GM12878 (cell line): Measurements from ENCODE around the gene PGGT1B. TPM values are rescaled to one million over a fixed set of nuclear protein-coding genes. Genes with fewer than 3 reads are reported as not detected.

ENCODE experiments used
- ATAC-seq: fragments of 200-7000 bp; cut with Tn5 transposase; 3 replicates; pipeline ENCODE4 v1.9.1; 2020; ENCODE audit warnings: mild to moderate bottlenecking, moderate library complexity
- BruUV-seq: library from RNA; stranded (reverse); fragments of 400-500 nt; replicated peaks from 2 replicates; lab custom pipeline; 2021; lab: Mats Ljungman, UMichigan
- CTCF ChIA-PET: fragments of 300-600 bp; sonication (Branson Sonifier 250); formaldehyde crosslinking; extraction: SDS; loops from one replicate; lab custom pipeline; 2021; ENCODE audit warnings: inconsistent platforms; lab: Yijun Ruan, JAX
- POLR2A ChIA-PET: fragments of 350-600 bp; formaldehyde crosslinking; extraction: SDS; loops from one replicate; lab custom pipeline; 2021; ENCODE audit warnings: inconsistent platforms; lab: Charles Lee
- RAD21 ChIA-PET: fragments of 300-600 bp; sonication (Branson Sonifier 250); formaldehyde crosslinking; loops from one replicate; lab custom pipeline; 2023; ENCODE audit warnings: antibody characterized with exemption; ENCODE audit not compliant: unreplicated experiment; lab: Charles Lee
- SMC1A ChIA-PET: fragments of 300-600 bp; sonication (Branson Sonifier 250); formaldehyde crosslinking; loops from one replicate; lab custom pipeline; 2023; ENCODE audit not compliant: unreplicated experiment, uncharacterized antibody; lab: Charles Lee
- DNase-seq: peaks from one replicate; pipeline ENCODE4 v3.0.0-alpha.2; 2011; ENCODE audit warnings: low read depth, low spot score
- FAIRE-seq: peaks from 3 replicates; lab custom pipeline; 2011; peaks lifted over from hg19 to GRCh38; lab: Jason Lieb, UNC
- H2AFZ ChIP-seq: 2 replicates; pipeline ENCODE4 v1.6.0; 2011; ENCODE audit warnings: low read depth, low read length, control low read depth; ENCODE audit not compliant: control insufficient read depth
- H3K27ac ChIP-seq: 2 replicates; pipeline ENCODE4 v1.5.1; 2011; ENCODE audit warnings: control low read depth; ENCODE audit not compliant: control insufficient read depth, insufficient read depth
- H3K27me3 ChIP-seq, 2 experiments: replicated peaks in 1 of 2; 2 replicates each; pipeline versions ENCODE4 v1.6.0 to v1.6.1; 2011; ENCODE audit warnings: low read length in 1 of 2; ENCODE audit not compliant: control insufficient read depth in 2 of 2, insufficient read depth in 2 of 2
- H3K36me3 ChIP-seq, 2 experiments: 2 replicates each; pipeline ENCODE4 v1.5.1; 2011; ENCODE audit warnings: low read length in 1 of 2; ENCODE audit not compliant: control insufficient read depth in 2 of 2, insufficient read depth in 2 of 2
- H3K4me1 ChIP-seq: 2 replicates; pipeline ENCODE4 v1.6.1; 2011; ENCODE audit warnings: mild to moderate bottlenecking, low read length, moderate library complexity, mixed read lengths; ENCODE audit not compliant: control insufficient read depth, insufficient read depth
- H3K4me2 ChIP-seq: 2 replicates; pipeline ENCODE4 v1.6.0; 2011; ENCODE audit warnings: control low read depth; ENCODE audit not compliant: control insufficient read depth, insufficient read depth
- H3K4me3 ChIP-seq: fragments of 200-600 bp; sonication (generic); 2 replicates; pipeline ENCODE4 v1.5.1; 2016
- H3K79me2 ChIP-seq: 2 replicates; pipeline ENCODE4 v1.6.0; 2011; ENCODE audit warnings: low read length; ENCODE audit not compliant: control insufficient read depth, insufficient read depth
- H3K9ac ChIP-seq: 2 replicates; pipeline ENCODE4 v1.8.0; 2011; ENCODE audit warnings: low read length, control low read depth, mixed read lengths; ENCODE audit not compliant: control insufficient read depth, insufficient read depth
- H3K9me3 ChIP-seq: replicated peaks from 3 replicates; pipeline ENCODE4 v1.5.1; 2011; ENCODE audit warnings: mild to moderate bottlenecking, low read length; ENCODE audit not compliant: control insufficient read depth, insufficient read depth
- H4K20me1 ChIP-seq: 2 replicates; pipeline ENCODE4 v1.6.0; 2011; ENCODE audit not compliant: control insufficient read depth, insufficient read depth
- ATF7 ChIP-seq: fragments of 450-650 bp; IDR thresholded peaks from 2 replicates; pipeline ENCODE4 v1.6.1; 2016; ENCODE audit warnings: low read depth, mild to moderate bottlenecking
- CREM ChIP-seq: IDR thresholded peaks from 2 replicates; pipeline ENCODE4 v1.6.1; 2014; ENCODE audit warnings: antibody characterized with exemption, low read depth
- MYB ChIP-seq: fragments of 150-350 bp; IDR thresholded peaks from 2 replicates; pipeline ENCODE4 v1.6.1; 2014; ENCODE audit warnings: mild to moderate bottlenecking, low read depth, low read length, borderline replicate concordance
- NKRF ChIP-seq: fragments of 450-650 bp; conservative IDR thresholded peaks from 2 replicates; pipeline ENCODE4 v1.6.1; 2017; ENCODE audit warnings: mild to moderate bottlenecking, moderate library complexity
- PAX8 ChIP-seq: fragments of 450-650 bp; IDR thresholded peaks from 2 replicates; pipeline ENCODE4 v1.6.1; 2017; ENCODE audit warnings: mild to moderate bottlenecking, moderate library complexity
- RAD21 ChIP-seq: IDR thresholded peaks from 2 replicates; pipeline ENCODE4 v1.6.1; 2011; ENCODE audit warnings: mild to moderate bottlenecking, low read depth, low read length, moderate library complexity; ENCODE audit not compliant: insufficient read depth
- SP1 ChIP-seq: IDR thresholded peaks from one replicate; pipeline ENCODE4 v1.6.1; 2011; ENCODE audit warnings: low read depth, low read length
- TCF12 ChIP-seq: IDR thresholded peaks from 2 replicates; pipeline ENCODE4 v1.6.1; 2011; ENCODE audit warnings: low read depth, mild to moderate bottlenecking, low read length
- ZNF622 ChIP-seq: fragments of 450-650 bp; IDR thresholded peaks from 2 replicates; pipeline ENCODE4 v1.6.1; 2017; ENCODE audit warnings: mild to moderate bottlenecking, inconsistent platforms
- WGBS: methylation state at CpG from one replicate; pipeline ENCODE4 v1.1.6; 2016; ENCODE audit warnings: low lambda C conversion rate; ENCODE audit not compliant: insufficient replicate concordance, insufficient coverage; ENCODE audit errors: missing lambda C conversion rate; 5-methylcytosine and 5-hydroxymethylcytosine counted together
- in situ Hi-C: fragments of 300-500 bp; cut with MboI; formaldehyde crosslinking; loops from 9 replicates; pipeline ENCODE4 v1.14.3; 2018; ENCODE audit warnings: mixed read lengths
- intact Hi-C: fragments of 100-400 bp; cut with micrococcal nuclease; formaldehyde crosslinking; loops from one replicate; pipeline ENCODE4 v1.14.2; 2022; ENCODE audit not compliant: unreplicated experiment
- polyA plus RNA-seq, 11 experiments: library from polyadenylated mRNA; depleted of rRNA in 4 of 11; unstranded in 6 of 11; stranded (reverse) in 5 of 11; fragments of >200 nt; fragmentation: Nextera tagmentation in 4 of 11; fragmentation: Illumina TruSeq in 1 of 11; extraction: Ambion mirVana in 4 of 11; extraction: Trizol in 1 of 11; gene quantifications; 1 replicate in 1 of 11; 2 replicates in 10 of 11; pipeline versions ENCODE4 v1.2.1 to v1.2.3, GENCODE V29; 2011 to 2016; ENCODE audit warnings: inconsistent platforms in 2 of 11, missing spikeins in 2 of 11, low read depth in 1 of 11
- total RNA-seq, 4 experiments: library from RNA; depleted of rRNA in 3 of 4; stranded (reverse); fragments of >200 nt in 3 of 4; fragmentation: Illumina TruSeq in 1 of 4; extraction: Trizol in 1 of 4; gene quantifications; 2 replicates each; pipeline versions ENCODE4 v1.2.1 to v1.2.3, GENCODE V29; 2013 to 2021

Gene PGGT1B
- total and polyA plus RNA-seq, 10 of the 15 experiments (the other 5 are each of a cell fraction or from before 2014, with no cell fraction given) = 5.0 to 38.4 (median 13.9) TPM

- no TSS peak for BruUV-seq
- SMC1A ChIA-PET = no interaction called here
Measured at GRCh38 chr5:115165790-115166189, 96.9 kb downstream of the PGGT1B start.

GRCh38 chr5:115160975-115161475 is 101.7 kb downstream of the PGGT1B start:
- Histone ChIP-seq H3K9ac (no peak overlapping the region), H2AFZ (no peak overlapping the region), H3K4me1 (no peaks in the 10 kb centered on the region), H3K4me3 (no peak overlapping the region), H3K27me3 (no peaks in the 10 kb centered on the region), H3K9me3 (no peaks in the 10 kb centered on the region; the same call in 2 of the 3 replicates), H3K4me2 (no peak overlapping the region), H3K79me2 (no peaks in the 10 kb centered on the region), H3K36me3 (no peaks in the 10 kb centered on the region), H3K27ac (no peak overlapping the region), H4K20me1 (no peaks in the 10 kb centered on the region)
- no peak for DNase-seq
- TF ChIP-seq CREM (no peak), ZNF622 (no peak), NKRF (no peak)
- RAD21 ChIA-PET = no interaction called here
- POLR2A ChIA-PET = interaction anchor here (0.6 kb wide), 1 partner anchor 885 kb away, joined by 3 read pairs; no protein-coding TSS in a partner anchor
- FAIRE-seq = no peak
- CTCF ChIA-PET = no interaction called here
- in situ Hi-C loops = no loop called here
- 35% methylated on average over 3 of the region's 3 CpGs for whole genome bisulfite sequencing
- SMC1A ChIA-PET = no interaction called here
- ATAC-seq = no peak
- no TSS peak for BruUV-seq
- intact Hi-C loops = no loop called here

More at GRCh38 chr5:115165790-115166189, 96.9 kb downstream of the PGGT1B start:
- ChIA-PET CTCF (no interaction called here), POLR2A (no interaction called here), RAD21 (no interaction called here)
- WGBS = 16% methylated on average over 5 of the region's 5 CpGs
- H3K9me3 ChIP-seq = peaks cover 8% of the 10 kb centered on the region; the same call in 2 of the 3 replicates
- H2AFZ ChIP-seq = no peak overlapping the region
- DNase-seq (no peak), ATAC-seq (no peak), FAIRE-seq (no peak)
- no peaks in the 10 kb centered on the region for H3K4me1 ChIP-seq
- H3K27me3 ChIP-seq = peaks cover 2 to 14% of the 10 kb centered on the region in 2 experiments; a peak in 3 of 4 replicates
- H3K36me3 ChIP-seq = no peaks in the 10 kb centered on the region
- H3K9ac ChIP-seq = no peak overlapping the region
- in situ Hi-C loops = no loop called here
- no peaks in the 10 kb centered on the region for H3K79me2 ChIP-seq
- no peak for TF ChIP-seq MYB
- no peak for TF ChIP-seq ATF7
- no peak for TF ChIP-seq TCF12
- no peak for TF ChIP-seq PAX8
- no peak for TF ChIP-seq RAD21
- TF ChIP-seq SP1 = no peak
- H4K20me1 ChIP-seq = no peaks in the 10 kb centered on the region
- H3K4me3 ChIP-seq = no peak overlapping the region
- H3K27ac ChIP-seq = no peak overlapping the region
- intact Hi-C loops = loop anchor here (5.0 kb wide), 1 partner anchor 82 kb away; no protein-coding TSS in a partner anchor
- H3K4me2 ChIP-seq = no peak overlapping the region
